GM23338 (cell line): ENCODE data around the gene CD22. TPM values are rescaled to one million over a fixed set of nuclear protein-coding genes. Genes with fewer than 3 reads are reported as not detected.

Experiments used
- ATAC-seq: fragments of 200-7000 bp; cut with Tn5 transposase; 3 replicates; pipeline ENCODE4 v1.9.1; 2020
- DNase-seq: peaks from one replicate; pipeline ENCODE4 v3.0.0-alpha.2; 2015; ENCODE audit warnings: low spot score
- H2AFZ ChIP-seq: fragments of 200-600 bp; sonication (generic); 2 replicates; pipeline ENCODE4 v1.8.0; 2016; ENCODE audit warnings: antibody characterized with exemption, mild to moderate bottlenecking, moderate library complexity
- H3F3A ChIP-seq: fragments of 200-600 bp; sonication (generic); replicated peaks from 2 replicates; pipeline ENCODE4 v1.8.0; 2017; ENCODE audit warnings: antibody characterized with exemption, mixed run types, low read depth
- H3K27ac ChIP-seq: fragments of 200-600 bp; sonication (generic); 2 replicates; pipeline ENCODE4 v1.6.1; 2016; ENCODE audit warnings: low read depth
- H3K27me3 ChIP-seq: fragments of 200-600 bp; sonication (generic); 2 replicates; pipeline ENCODE4 v1.8.0; 2016; ENCODE audit warnings: mild to moderate bottlenecking, mixed run types, moderate library complexity; ENCODE audit not compliant: insufficient read depth
- H3K36me3 ChIP-seq: fragments of 200-600 bp; sonication (generic); 2 replicates; pipeline ENCODE4 v1.8.0; 2016; ENCODE audit warnings: mild to moderate bottlenecking; ENCODE audit not compliant: insufficient read depth
- H3K4me1 ChIP-seq: fragments of 200-600 bp; sonication (generic); 2 replicates; pipeline ENCODE4 v1.8.0; 2016; ENCODE audit warnings: mild to moderate bottlenecking, moderate library complexity; ENCODE audit not compliant: insufficient read depth
- H3K4me2 ChIP-seq: fragments of 200-600 bp; sonication (generic); 2 replicates; pipeline ENCODE4 v1.7.1; 2017; ENCODE audit warnings: mixed run types
- H3K4me3 ChIP-seq: fragments of 200-600 bp; sonication (generic); 2 replicates; pipeline ENCODE4 v1.6.1; 2016; ENCODE audit warnings: mixed run types
- H3K79me2 ChIP-seq: fragments of 200-600 bp; sonication (generic); replicated peaks from 2 replicates; pipeline ENCODE4 v1.8.0; 2017; ENCODE audit warnings: mild to moderate bottlenecking; ENCODE audit not compliant: insufficient read depth
- H3K9me2 ChIP-seq: fragments of 200-600 bp; sonication (generic); 2 replicates; pipeline ENCODE4 v1.8.0; 2017; ENCODE audit not compliant: insufficient read depth
- H4K20me1 ChIP-seq: fragments of 200-600 bp; sonication (generic); replicated peaks from 2 replicates; pipeline ENCODE4 v1.8.0; 2017; ENCODE audit warnings: mild to moderate bottlenecking; ENCODE audit not compliant: insufficient read depth
- H3K27ac Mint-ChIP-seq: 2 replicates; pipeline ENCODE4 v1.8.0; 2020; ENCODE audit warnings: inconsistent platforms, mild to moderate bottlenecking, moderate library complexity, mixed read lengths
- H3K27me3 Mint-ChIP-seq: 3 replicates; pipeline ENCODE4 v1.8.0; 2022; ENCODE audit warnings: low read depth, mild to moderate bottlenecking, moderate library complexity, mixed read lengths, inconsistent platforms; ENCODE audit not compliant: insufficient read depth, poor library complexity
- H3K36me3 Mint-ChIP-seq: 3 replicates; pipeline ENCODE4 v1.8.0; 2021; ENCODE audit warnings: low read depth, mild to moderate bottlenecking, inconsistent platforms, moderate library complexity, mixed read lengths
- H3K4me1 Mint-ChIP-seq: 3 replicates; pipeline ENCODE4 v1.8.0; 2020; ENCODE audit warnings: mild to moderate bottlenecking, inconsistent platforms, mixed read lengths
- H3K4me3 Mint-ChIP-seq: 3 replicates; pipeline ENCODE4 v1.8.0; 2021; ENCODE audit warnings: moderate library complexity, mild to moderate bottlenecking, inconsistent platforms, mixed read lengths
- H3K9me3 Mint-ChIP-seq: 3 replicates; pipeline ENCODE4 v1.8.0; 2020; ENCODE audit warnings: moderate library complexity, mild to moderate bottlenecking, inconsistent platforms, mixed read lengths
- CREB1 ChIP-seq: fragments of 250-450 bp; sonication (Bioruptor Pico); IDR thresholded peaks from 2 replicates; pipeline ENCODE4 v1.5.0; 2020; ENCODE audit warnings: low read depth, mild to moderate bottlenecking, moderate library complexity
- EZH2 ChIP-seq: fragments of 200-600 bp; sonication (generic); IDR thresholded peaks from one replicate; pipeline ENCODE4 v1.8.0; 2017; ENCODE audit warnings: antibody characterized with exemption, mild to moderate bottlenecking, low read depth; ENCODE audit not compliant: unreplicated experiment
- EZH2phosphoT487 ChIP-seq: fragments of 200-600 bp; sonication (generic); IDR thresholded peaks from one replicate; pipeline ENCODE4 v1.8.1; 2018; ENCODE audit warnings: antibody characterized with exemption; ENCODE audit not compliant: unreplicated experiment
- JUNB ChIP-seq: IDR thresholded peaks from one replicate; pipeline ENCODE4 v1.6.1; 2016; ENCODE audit warnings: antibody characterized with exemption; ENCODE audit not compliant: unreplicated experiment
- NANOG ChIP-seq: IDR thresholded peaks from 2 replicates; pipeline ENCODE4 v1.6.1; 2016; ENCODE audit warnings: antibody characterized with exemption, borderline replicate concordance
- POLR2AphosphoS5 ChIP-seq: IDR thresholded peaks from 2 replicates; pipeline ENCODE4 v1.6.1; 2016; ENCODE audit warnings: antibody characterized with exemption, low read depth
- STAT1 ChIP-seq: IDR thresholded peaks from one replicate; pipeline ENCODE4 v1.6.1; 2016; ENCODE audit warnings: antibody characterized with exemption; ENCODE audit not compliant: unreplicated experiment
- ZNF114 ChIP-seq: fragments of 250-450 bp; sonication (Bioruptor Pico); IDR thresholded peaks from 2 replicates; pipeline ENCODE4 v1.5.0; 2020; ENCODE audit warnings: mild to moderate bottlenecking, moderate library complexity
- ZNF331 ChIP-seq: fragments of 250-450 bp; sonication (Bioruptor Pico); IDR thresholded peaks from 2 replicates; pipeline ENCODE4 v1.5.0; 2020; ENCODE audit warnings: low read depth, mild to moderate bottlenecking, moderate library complexity
- polyA plus RNA-seq: library from polyadenylated mRNA; unstranded; fragments of >200 nt; fragmentation: Nextera tagmentation; extraction: Ambion mirVana; gene quantifications from 2 replicates; pipeline ENCODE4 v1.2.1, GENCODE V29; 2016
- total RNA-seq: library from RNA; depleted of rRNA; stranded (reverse); fragments of >200 nt; shearing (Covaris generic); gene quantifications from 2 replicates; pipeline ENCODE4 v1.2.3, GENCODE V29; 2014
- TF ChIP-seq, protein P1 (sequence below): fragments of 250-450 bp; sonication (Bioruptor Pico); IDR thresholded peaks from 2 replicates; pipeline ENCODE4 v1.5.0; 2020; ENCODE audit warnings: mild to moderate bottlenecking, moderate library complexity
- TF ChIP-seq, protein P2 (sequence below), 2 experiments: fragments of 200-600 bp in 1 of 2; sonication (generic) in 1 of 2; conservative IDR thresholded peaks; 2 replicates each; pipeline versions ENCODE4 v1.5.1 to v1.6.1; 2016 to 2017; ENCODE audit warnings: antibody characterized with exemption in 2 of 2, low read depth in 2 of 2, mild to moderate bottlenecking in 2 of 2, moderate library complexity in 1 of 2
- TF ChIP-seq, protein P3 (sequence below): IDR thresholded peaks from 2 replicates; pipeline ENCODE4 v1.6.1; 2016; ENCODE audit warnings: antibody characterized with exemption
- TF ChIP-seq, protein P4 (sequence below): IDR thresholded peaks from one replicate; pipeline ENCODE4 v1.6.1; 2018; ENCODE audit warnings: antibody characterized with exemption; ENCODE audit not compliant: unreplicated experiment

CD22 gene
- total and polyA plus RNA-seq, 2 experiments from 2014 or later = 0.10 to 0.32 TPM

DNA sequence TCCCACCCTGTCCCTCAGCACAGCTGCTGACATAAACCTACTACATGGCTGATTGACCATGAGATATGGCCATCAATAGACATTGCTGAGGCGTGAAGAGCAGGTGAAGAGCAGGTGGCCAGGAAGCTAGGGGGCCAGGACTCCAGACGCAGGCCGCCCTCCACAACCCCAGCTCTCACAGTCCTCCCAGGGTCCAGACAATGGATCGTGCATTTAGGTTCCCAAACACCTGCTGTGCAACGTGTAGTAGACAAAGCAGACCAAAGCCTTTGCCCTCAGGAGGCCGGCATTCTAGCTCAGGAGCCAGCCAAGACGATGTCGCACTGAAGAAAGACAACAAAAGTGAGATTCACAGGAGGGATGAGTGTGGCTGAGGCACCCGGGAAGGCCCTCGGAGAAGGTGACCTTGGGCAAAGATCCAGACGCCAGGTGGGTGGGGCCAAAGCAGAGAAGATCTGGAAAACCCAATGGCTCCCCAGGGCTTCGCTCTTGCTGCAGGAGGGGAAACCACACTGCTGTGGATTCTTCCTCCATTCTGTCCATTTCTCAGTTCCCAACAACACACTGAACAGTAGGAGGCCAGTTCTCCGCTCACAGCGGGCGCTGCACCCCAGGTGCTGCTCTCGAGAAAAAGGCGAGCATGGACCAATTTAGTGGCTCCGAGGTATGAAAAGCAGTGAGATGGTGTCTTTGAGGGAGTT lies 20.1 kb downstream of the CD22 start:
- Histone ChIP-seq H3F3A (no peaks in the 10 kb centered on the region), H3K27ac (no peak overlapping the region), H3K9me2 (no peaks in the 10 kb centered on the region), H3K36me3 (no peaks in the 10 kb centered on the region), H3K79me2 (no peaks in the 10 kb centered on the region), H4K20me1 (no peaks in the 10 kb centered on the region), H3K4me3 (no peak overlapping the region), H3K4me1 (no peaks in the 10 kb centered on the region), H3K27me3 (no peaks in the 10 kb centered on the region), H2AFZ (no peak overlapping the region), H3K4me2 (no peak overlapping the region)
- Mint-ChIP-seq H3K27me3 (peaks cover 23% of the 10 kb centered on the region), H3K4me1 (peaks cover 13% of the 10 kb centered on the region; the same call in 2 of the 3 replicates), H3K9me3 (no peaks in the 10 kb centered on the region), H3K36me3 (no peaks in the 10 kb centered on the region), H3K4me3 (no peak overlapping the region), H3K27ac (no peak overlapping the region)
- peak; percentile 28 for ATAC-seq
- TF ChIP-seq ZNF331 (CRISPR knock-in tag) (no peak), EZH2phosphoT487 (no peak), EZH2 (no peak), NANOG (no peak), POLR2AphosphoS5 (no peak), STAT1 (no peak), JUNB (no peak), ZNF114 (no peak), CREB1 (CRISPR knock-in tag) (no peak)
- TF ChIP-seq, protein P1, sequence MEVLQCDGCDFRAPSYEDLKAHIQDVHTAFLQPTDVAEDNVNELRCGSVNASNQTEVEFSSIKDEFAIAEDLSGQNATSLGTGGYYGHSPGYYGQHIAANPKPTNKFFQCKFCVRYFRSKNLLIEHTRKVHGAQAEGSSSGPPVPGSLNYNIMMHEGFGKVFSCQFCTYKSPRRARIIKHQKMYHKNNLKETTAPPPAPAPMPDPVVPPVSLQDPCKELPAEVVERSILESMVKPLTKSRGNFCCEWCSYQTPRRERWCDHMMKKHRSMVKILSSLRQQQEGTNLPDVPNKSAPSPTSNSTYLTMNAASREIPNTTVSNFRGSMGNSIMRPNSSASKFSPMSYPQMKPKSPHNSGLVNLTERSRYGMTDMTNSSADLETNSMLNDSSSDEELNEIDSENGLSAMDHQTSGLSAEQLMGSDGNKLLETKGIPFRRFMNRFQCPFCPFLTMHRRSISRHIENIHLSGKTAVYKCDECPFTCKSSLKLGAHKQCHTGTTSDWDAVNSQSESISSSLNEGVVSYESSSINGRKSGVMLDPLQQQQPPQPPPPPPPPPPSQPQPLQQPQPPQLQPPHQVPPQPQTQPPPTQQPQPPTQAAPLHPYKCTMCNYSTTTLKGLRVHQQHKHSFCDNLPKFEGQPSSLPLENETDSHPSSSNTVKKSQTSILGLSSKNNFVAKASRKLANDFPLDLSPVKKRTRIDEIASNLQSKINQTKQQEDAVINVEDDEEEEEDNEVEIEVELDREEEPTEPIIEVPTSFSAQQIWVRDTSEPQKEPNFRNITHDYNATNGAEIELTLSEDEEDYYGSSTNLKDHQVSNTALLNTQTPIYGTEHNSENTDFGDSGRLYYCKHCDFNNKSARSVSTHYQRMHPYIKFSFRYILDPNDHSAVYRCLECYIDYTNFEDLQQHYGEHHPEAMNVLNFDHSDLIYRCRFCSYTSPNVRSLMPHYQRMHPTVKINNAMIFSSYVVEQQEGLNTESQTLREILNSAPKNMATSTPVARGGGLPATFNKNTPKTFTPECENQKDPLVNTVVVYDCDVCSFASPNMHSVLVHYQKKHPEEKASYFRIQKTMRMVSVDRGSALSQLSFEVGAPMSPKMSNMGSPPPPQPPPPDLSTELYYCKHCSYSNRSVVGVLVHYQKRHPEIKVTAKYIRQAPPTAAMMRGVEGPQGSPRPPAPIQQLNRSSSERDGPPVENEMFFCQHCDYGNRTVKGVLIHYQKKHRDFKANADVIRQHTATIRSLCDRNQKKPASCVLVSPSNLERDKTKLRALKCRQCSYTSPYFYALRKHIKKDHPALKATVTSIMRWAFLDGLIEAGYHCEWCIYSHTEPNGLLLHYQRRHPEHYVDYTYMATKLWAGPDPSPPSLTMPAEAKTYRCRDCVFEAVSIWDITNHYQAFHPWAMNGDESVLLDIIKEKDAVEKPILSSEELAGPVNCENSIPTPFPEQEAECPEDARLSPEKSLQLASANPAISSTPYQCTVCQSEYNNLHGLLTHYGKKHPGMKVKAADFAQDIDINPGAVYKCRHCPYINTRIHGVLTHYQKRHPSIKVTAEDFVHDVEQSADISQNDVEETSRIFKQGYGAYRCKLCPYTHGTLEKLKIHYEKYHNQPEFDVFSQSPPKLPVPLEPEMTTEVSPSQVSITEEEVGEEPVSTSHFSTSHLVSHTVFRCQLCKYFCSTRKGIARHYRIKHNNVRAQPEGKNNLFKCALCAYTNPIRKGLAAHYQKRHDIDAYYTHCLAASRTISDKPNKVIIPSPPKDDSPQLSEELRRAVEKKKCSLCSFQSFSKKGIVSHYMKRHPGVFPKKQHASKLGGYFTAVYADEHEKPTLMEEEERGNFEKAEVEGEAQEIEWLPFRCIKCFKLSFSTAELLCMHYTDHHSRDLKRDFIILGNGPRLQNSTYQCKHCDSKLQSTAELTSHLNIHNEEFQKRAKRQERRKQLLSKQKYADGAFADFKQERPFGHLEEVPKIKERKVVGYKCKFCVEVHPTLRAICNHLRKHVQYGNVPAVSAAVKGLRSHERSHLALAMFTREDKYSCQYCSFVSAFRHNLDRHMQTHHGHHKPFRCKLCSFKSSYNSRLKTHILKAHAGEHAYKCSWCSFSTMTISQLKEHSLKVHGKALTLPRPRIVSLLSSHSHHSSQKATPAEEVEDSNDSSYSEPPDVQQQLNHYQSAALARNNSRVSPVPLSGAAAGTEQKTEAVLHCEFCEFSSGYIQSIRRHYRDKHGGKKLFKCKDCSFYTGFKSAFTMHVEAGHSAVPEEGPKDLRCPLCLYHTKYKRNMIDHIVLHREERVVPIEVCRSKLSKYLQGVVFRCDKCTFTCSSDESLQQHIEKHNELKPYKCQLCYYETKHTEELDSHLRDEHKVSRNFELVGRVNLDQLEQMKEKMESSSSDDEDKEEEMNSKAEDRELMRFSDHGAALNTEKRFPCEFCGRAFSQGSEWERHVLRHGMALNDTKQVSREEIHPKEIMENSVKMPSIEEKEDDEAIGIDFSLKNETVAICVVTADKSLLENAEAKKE = no peak
- TF ChIP-seq, protein P2, sequence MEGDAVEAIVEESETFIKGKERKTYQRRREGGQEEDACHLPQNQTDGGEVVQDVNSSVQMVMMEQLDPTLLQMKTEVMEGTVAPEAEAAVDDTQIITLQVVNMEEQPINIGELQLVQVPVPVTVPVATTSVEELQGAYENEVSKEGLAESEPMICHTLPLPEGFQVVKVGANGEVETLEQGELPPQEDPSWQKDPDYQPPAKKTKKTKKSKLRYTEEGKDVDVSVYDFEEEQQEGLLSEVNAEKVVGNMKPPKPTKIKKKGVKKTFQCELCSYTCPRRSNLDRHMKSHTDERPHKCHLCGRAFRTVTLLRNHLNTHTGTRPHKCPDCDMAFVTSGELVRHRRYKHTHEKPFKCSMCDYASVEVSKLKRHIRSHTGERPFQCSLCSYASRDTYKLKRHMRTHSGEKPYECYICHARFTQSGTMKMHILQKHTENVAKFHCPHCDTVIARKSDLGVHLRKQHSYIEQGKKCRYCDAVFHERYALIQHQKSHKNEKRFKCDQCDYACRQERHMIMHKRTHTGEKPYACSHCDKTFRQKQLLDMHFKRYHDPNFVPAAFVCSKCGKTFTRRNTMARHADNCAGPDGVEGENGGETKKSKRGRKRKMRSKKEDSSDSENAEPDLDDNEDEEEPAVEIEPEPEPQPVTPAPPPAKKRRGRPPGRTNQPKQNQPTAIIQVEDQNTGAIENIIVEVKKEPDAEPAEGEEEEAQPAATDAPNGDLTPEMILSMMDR (conservative IDR thresholded peaks at IDR 0.05; ENCODE audit: low read depth in 2 of 2) = no peak
- TF ChIP-seq, protein P3, sequence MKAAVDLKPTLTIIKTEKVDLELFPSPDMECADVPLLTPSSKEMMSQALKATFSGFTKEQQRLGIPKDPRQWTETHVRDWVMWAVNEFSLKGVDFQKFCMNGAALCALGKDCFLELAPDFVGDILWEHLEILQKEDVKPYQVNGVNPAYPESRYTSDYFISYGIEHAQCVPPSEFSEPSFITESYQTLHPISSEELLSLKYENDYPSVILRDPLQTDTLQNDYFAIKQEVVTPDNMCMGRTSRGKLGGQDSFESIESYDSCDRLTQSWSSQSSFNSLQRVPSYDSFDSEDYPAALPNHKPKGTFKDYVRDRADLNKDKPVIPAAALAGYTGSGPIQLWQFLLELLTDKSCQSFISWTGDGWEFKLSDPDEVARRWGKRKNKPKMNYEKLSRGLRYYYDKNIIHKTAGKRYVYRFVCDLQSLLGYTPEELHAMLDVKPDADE = no peak
- TF ChIP-seq, protein P4, sequence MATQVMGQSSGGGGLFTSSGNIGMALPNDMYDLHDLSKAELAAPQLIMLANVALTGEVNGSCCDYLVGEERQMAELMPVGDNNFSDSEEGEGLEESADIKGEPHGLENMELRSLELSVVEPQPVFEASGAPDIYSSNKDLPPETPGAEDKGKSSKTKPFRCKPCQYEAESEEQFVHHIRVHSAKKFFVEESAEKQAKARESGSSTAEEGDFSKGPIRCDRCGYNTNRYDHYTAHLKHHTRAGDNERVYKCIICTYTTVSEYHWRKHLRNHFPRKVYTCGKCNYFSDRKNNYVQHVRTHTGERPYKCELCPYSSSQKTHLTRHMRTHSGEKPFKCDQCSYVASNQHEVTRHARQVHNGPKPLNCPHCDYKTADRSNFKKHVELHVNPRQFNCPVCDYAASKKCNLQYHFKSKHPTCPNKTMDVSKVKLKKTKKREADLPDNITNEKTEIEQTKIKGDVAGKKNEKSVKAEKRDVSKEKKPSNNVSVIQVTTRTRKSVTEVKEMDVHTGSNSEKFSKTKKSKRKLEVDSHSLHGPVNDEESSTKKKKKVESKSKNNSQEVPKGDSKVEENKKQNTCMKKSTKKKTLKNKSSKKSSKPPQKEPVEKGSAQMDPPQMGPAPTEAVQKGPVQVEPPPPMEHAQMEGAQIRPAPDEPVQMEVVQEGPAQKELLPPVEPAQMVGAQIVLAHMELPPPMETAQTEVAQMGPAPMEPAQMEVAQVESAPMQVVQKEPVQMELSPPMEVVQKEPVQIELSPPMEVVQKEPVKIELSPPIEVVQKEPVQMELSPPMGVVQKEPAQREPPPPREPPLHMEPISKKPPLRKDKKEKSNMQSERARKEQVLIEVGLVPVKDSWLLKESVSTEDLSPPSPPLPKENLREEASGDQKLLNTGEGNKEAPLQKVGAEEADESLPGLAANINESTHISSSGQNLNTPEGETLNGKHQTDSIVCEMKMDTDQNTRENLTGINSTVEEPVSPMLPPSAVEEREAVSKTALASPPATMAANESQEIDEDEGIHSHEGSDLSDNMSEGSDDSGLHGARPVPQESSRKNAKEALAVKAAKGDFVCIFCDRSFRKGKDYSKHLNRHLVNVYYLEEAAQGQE = no peak
- peak; percentile 34 for DNase-seq
